ENCODE measurements around the gene TBC1D4. TPM values are rescaled to one million over a fixed set of nuclear protein-coding genes. Genes with fewer than 3 reads are reported as not detected.

The TBC1D4 gene
- total RNA-seq, 1 experiment from 2014 or later, result 15.1 TPM

DNA sequence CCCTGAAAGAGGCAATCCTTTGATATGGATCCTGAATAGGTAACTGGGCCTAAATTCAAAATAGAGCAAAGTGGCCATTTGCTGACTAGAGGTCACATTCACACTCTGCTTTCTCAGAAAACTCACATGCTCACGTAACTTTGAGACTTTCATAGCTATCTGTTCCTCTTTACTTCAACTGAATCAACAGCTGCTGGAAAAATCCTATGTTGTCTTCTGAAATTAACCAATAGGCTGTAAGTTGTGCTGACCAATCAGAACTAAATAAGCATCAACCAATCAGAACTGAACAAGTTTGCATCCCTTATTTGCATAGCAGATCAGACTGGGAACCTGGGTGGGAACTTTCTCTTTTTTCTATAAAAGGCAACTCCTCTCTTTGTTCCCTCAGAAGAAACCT is 24.0 kb upstream of the TBC1D4 start:
- H3K4me2 ChIP-seq (ENCODE audit: low read length), result no peak overlapping the region

DNA sequence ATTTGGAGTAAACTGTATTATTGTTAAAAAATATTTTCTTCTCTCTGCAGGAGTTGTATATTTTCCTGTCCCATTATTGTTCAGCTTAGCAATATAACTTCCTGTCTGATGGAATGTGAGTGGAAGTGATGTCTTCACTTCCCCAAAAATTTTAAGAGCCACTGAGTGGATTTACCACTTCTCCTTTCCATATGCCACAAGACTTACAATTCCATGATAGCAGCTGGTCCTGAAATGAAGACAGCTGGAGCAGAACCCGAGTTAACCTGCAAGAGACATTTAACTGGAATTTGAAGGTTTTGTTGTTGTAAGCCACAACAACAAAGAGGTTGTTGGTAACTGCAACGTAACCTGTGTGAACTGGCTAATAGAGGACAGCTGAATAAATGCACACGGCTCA is 23.4 kb upstream of the TBC1D4 start:
- no TSS peak for BruUV-seq (replicated peaks)
- H3K36me3 ChIP-seq (ENCODE audit: low read depth, low read length), result no peaks in the 10 kb centered on the region
- H2AFZ ChIP-seq (ENCODE audit: low read length), result no peak overlapping the region
- no peak overlapping the region for H3K27ac ChIP-seq (ENCODE audit: low read length)
- ATAC-seq (no peak), DNase-seq (no peak)
- H3K9ac ChIP-seq (ENCODE audit: low read length), result no peak overlapping the region
- no peaks in the 10 kb centered on the region for H4K20me1 ChIP-seq (ENCODE audit: low read length)
- POLR2A ChIA-PET (ENCODE audit: unreplicated experiment), result interaction anchor here (0.6 kb wide), 1 partner anchor 1749 kb away, joined by 3 read pairs; no protein-coding TSS in a partner anchor
- TF ChIP-seq EZH2phosphoT487 (IDR thresholded peaks at IDR 0.05; ENCODE audit: borderline replicate concordance, low read length), result no peak
- no peak for TF ChIP-seq EZH2 (IDR thresholded peaks at IDR 0.05; ENCODE audit: low read length, unreplicated experiment)
- TF ChIP-seq, protein P1, sequence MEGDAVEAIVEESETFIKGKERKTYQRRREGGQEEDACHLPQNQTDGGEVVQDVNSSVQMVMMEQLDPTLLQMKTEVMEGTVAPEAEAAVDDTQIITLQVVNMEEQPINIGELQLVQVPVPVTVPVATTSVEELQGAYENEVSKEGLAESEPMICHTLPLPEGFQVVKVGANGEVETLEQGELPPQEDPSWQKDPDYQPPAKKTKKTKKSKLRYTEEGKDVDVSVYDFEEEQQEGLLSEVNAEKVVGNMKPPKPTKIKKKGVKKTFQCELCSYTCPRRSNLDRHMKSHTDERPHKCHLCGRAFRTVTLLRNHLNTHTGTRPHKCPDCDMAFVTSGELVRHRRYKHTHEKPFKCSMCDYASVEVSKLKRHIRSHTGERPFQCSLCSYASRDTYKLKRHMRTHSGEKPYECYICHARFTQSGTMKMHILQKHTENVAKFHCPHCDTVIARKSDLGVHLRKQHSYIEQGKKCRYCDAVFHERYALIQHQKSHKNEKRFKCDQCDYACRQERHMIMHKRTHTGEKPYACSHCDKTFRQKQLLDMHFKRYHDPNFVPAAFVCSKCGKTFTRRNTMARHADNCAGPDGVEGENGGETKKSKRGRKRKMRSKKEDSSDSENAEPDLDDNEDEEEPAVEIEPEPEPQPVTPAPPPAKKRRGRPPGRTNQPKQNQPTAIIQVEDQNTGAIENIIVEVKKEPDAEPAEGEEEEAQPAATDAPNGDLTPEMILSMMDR (conservative IDR thresholded peaks at IDR 0.05; ENCODE audit: low read depth, low read length), result no peak
- no peak overlapping the region for H3K4me2 ChIP-seq (ENCODE audit: low read length)
- H3K79me2 ChIP-seq (ENCODE audit: low read length), result no peaks in the 10 kb centered on the region
- intact Hi-C loops (cut with micrococcal nuclease), result no loop called here
- H3K4me3 ChIP-seq (ENCODE audit: low read length), result no peak overlapping the region
- no peaks in the 10 kb centered on the region for H3K4me1 ChIP-seq (ENCODE audit: insufficient read depth, low read length)
- H3K9me3 ChIP-seq (ENCODE audit: low read length), result no peaks in the 10 kb centered on the region
- no peaks in the 10 kb centered on the region for H3K27me3 ChIP-seq (ENCODE audit: low read length)
- no peaks in the 10 kb centered on the region for H3F3A ChIP-seq (ENCODE audit: low read length, unreplicated experiment)
- CTCF ChIA-PET, result no interaction called here
- no peaks in the 10 kb centered on the region for H3K9me2 ChIP-seq (replicated peaks; ENCODE audit: low read length)

More for the DNA sequence above, 24.0 kb upstream of the TBC1D4 start:
- no peak overlapping the region for H3K9ac ChIP-seq (ENCODE audit: low read length)
- no peaks in the 10 kb centered on the region for H3K36me3 ChIP-seq (ENCODE audit: low read depth, low read length)
- CTCF ChIA-PET, result no interaction called here
- no peak overlapping the region for H2AFZ ChIP-seq (ENCODE audit: low read length)
- H4K20me1 ChIP-seq (ENCODE audit: low read length), result no peaks in the 10 kb centered on the region
- no peak for DNase-seq
- no peak overlapping the region for H3K27ac ChIP-seq (ENCODE audit: low read length)
- TF ChIP-seq, protein P1 (conservative IDR thresholded peaks at IDR 0.05; ENCODE audit: low read depth, low read length), result no peak
- TF ChIP-seq EZH2phosphoT487 (IDR thresholded peaks at IDR 0.05; ENCODE audit: borderline replicate concordance, low read length) (no peak), EZH2 (IDR thresholded peaks at IDR 0.05; ENCODE audit: low read length, unreplicated experiment) (no peak)
- intact Hi-C loops (cut with micrococcal nuclease), result no loop called here
- H3K9me2 ChIP-seq (replicated peaks; ENCODE audit: low read length), result no peaks in the 10 kb centered on the region
- POLR2A ChIA-PET (ENCODE audit: unreplicated experiment), result no interaction called here
- no peaks in the 10 kb centered on the region for H3K4me1 ChIP-seq (ENCODE audit: insufficient read depth, low read length)
- no peaks in the 10 kb centered on the region for H3F3A ChIP-seq (ENCODE audit: low read length, unreplicated experiment)
- no TSS peak for BruUV-seq (replicated peaks)
- no peaks in the 10 kb centered on the region for H3K79me2 ChIP-seq (ENCODE audit: low read length)
- H3K4me3 ChIP-seq (ENCODE audit: low read length), result no peak overlapping the region
- ATAC-seq, result no peak
- no peaks in the 10 kb centered on the region for H3K9me3 ChIP-seq (ENCODE audit: low read length)
- no peaks in the 10 kb centered on the region for H3K27me3 ChIP-seq (ENCODE audit: low read length)

GRCh38 chr13:75495938-75496337 is 14.0 kb upstream of the TBC1D4 start:
- no peak for DNase-seq
- no peak for ATAC-seq
- H2AFZ ChIP-seq (ENCODE audit: low read length), result no peak overlapping the region
- H3K79me2 ChIP-seq (ENCODE audit: low read length), result no peaks in the 10 kb centered on the region
- TF ChIP-seq EZH2 (IDR thresholded peaks at IDR 0.05; ENCODE audit: low read length, unreplicated experiment), result no peak
- TF ChIP-seq EZH2phosphoT487 (IDR thresholded peaks at IDR 0.05; ENCODE audit: borderline replicate concordance, low read length), result no peak
- TF ChIP-seq, protein P1 (conservative IDR thresholded peaks at IDR 0.05; ENCODE audit: low read depth, low read length), result no peak
- no peaks in the 10 kb centered on the region for H3K27me3 ChIP-seq (ENCODE audit: low read length)
- H3K4me1 ChIP-seq (ENCODE audit: insufficient read depth, low read length), result no peaks in the 10 kb centered on the region
- BruUV-seq (replicated peaks), result no TSS peak
- H3F3A ChIP-seq (ENCODE audit: low read length, unreplicated experiment), result no peaks in the 10 kb centered on the region
- ChIA-PET POLR2A (ENCODE audit: unreplicated experiment) (no interaction called here), CTCF (no interaction called here)
- no peak overlapping the region for H3K27ac ChIP-seq (ENCODE audit: low read length)
- intact Hi-C loops (cut with micrococcal nuclease), result no loop called here
- H3K9ac ChIP-seq (ENCODE audit: low read length), result no peak overlapping the region
- no peak overlapping the region for H3K4me3 ChIP-seq (ENCODE audit: low read length)
- no peaks in the 10 kb centered on the region for H3K9me3 ChIP-seq (ENCODE audit: low read length)
- no peaks in the 10 kb centered on the region for H3K9me2 ChIP-seq (replicated peaks; ENCODE audit: low read length)
- H3K4me2 ChIP-seq (ENCODE audit: low read length), result no peak overlapping the region
- no peaks in the 10 kb centered on the region for H3K36me3 ChIP-seq (ENCODE audit: low read depth, low read length)
- no peaks in the 10 kb centered on the region for H4K20me1 ChIP-seq (ENCODE audit: low read length)
